ENCODE results near the gene RSU1.
A peak's percentile ranks its signal among the peaks of the same experiment; 100 is the strongest.
"Not testable (repeated sequence)": the region's sequence is repeated elsewhere in the genome, so short reads cannot be mapped to it uniquely, and the experiment has no call there.

Gene RSU1

GRCh38 chr10:16817125-16818019 is at the start of gene RSU1:
TSS of gene RSU1 (minus strand) at chr10:16817424. CDS start at chr10:16817081, 343 bp downstream.
- DNase-seq: peak; percentile 100

DNA sequence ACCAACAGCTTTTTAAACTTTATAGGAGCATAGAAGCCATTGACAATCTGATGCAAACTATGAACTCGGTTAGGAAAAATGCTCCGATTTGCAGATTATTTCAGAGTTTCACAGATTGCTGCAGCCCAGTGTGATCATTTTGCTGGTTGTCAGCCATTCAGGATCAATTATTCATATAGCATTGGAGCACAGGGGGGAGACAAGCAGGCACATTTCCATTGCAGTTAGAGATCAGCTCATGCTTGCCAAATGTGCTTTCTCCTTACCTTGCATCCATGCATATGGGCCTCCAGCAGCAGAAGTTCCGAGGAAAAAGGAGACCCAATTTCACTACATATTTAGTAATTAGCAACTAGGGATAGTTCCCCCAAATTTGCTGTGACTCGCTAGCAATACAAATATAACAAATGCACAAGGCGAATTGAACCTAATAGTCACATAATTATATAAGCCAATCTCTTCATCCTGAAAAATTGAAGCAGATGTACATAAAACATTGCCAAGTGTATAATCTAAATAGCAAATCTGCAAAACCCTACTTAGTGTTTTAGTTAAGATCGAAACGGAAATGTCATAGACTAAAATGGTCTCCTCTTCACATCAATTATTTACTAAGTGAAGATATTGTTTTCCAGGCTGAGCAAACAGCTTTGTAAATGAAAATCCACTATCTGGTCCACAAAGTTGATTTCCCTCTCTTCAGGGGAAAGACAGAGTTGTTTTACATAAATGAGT is 49.5 kb upstream of the RSU1 start:
- no peak for DNase-seq

DNA sequence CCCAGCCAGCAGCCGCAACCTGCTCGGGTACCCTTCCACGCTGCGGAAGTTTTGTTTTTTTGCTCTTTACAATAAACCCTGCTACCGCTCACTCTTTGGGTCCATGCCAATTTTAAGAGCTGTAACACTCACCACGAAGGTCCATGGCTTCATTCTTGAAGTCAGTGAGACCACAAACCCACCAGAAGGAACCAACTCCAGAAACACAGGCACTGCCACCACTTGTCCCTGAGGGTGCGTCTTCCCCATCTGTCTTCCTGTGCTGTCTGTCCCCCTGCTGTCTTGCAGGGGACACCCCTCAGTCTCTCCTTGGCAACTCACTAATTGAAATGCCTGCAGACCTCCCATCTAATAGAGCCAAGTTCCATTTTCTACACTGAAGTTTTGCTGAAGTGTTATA is 48.5 kb upstream of the RSU1 start:
- DNase-seq: no peak

DNA sequence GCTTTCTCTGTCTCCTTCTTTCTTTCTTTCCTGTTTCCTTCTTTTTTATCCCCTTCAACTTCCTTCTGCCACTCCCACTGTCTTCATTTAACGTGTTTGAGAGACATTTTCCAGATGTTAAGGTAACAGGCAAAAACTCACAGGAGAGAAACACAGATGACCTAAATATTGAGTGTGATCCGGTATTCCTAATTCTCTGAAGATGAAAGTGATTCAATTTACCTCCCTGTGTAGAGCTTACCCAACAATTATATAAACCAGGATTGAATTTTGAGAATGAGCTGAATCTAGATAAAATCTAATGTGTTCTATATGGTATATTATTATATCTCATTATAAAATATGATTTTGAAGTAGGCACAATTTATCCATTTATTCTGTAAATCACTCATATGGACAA is 46.5 kb upstream of the RSU1 start:
- DNase-seq: no peak

DNA sequence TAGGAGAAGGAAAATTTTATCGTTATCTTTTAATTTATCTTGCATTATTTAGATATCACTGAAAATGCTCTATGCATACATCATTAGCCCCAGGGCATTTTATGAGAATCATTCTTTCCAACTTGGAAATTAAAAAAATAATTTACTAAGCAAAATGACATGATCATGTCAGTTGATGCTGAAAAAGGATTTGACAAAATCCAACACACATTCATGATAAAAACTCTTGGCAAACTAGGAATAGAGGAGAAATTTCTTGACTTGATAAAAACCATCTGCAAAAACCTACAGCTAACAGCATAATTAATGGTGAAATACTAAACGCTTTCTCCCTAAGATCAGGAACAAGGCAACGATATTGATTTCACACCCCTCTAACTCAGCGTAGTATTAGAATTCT is 40.2 kb upstream of the RSU1 start:
- no peak for DNase-seq

- DNase-seq: peak; percentile 56
Observed at GRCh38 chr10:16856567-16856966, 39.3 kb upstream of the RSU1 start.

DNA sequence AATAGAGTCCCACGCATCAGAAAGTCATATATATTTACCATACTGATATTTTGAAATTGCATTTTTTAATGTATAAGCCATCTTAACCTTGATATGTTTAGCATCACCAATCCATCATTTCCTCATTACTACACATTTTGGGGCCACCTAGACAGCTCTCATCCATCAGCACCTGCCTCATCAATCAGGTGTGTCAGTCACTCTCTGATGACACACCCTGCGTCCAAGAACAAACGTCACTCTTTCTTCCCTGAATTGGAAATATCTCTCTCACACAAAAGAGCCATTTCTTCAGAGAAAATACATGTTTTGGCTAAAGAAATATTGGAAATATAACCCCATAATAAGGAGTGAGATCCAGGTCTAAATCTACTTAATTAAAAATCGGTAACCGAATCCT is 38.9 kb upstream of the RSU1 start:
- DNase-seq: no peak

DNA sequence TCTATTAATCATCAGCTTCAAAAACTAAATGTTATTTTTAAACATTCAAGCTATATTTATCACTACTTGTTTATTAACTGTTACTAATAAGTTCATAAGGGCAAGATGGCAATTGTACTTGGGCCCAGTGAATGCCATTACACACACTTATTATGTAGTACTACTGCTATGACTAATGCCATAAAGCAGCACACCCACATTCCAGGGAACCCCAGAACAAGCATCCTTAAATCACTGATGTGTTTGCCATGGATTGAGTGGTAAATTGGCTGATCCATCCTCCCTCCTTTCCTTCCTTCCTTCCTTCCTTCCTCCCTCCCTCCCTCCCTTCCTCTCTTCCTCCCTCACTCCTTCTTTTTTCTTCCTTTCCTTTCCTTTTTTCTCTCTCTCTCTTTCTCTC is 37.4 kb upstream of the RSU1 start:
- DNase-seq: no peak

GRCh38 chr10:16853809-16854208 is 36.6 kb upstream of the RSU1 start:
- no peak for DNase-seq

DNA sequence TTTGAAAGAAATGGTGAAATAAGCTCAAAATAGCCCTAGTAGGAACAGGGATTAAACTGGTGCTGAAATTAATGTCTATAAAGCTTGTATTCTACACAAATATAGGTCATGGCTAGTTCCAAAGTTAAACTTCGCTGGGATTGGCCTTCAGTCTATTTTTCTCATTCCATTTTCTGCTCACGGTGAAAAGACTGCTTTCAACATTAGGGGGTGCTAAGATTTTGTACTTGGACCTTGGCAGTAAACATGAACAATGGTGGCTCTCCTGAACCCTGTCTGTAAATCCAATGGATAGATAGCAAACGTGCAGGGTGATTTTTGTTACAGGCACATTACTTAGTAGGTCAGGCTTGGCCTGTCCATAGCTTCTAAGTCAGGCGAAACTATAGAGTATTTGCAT is 36.0 kb upstream of the RSU1 start:
- no peak for DNase-seq

- no peak for DNase-seq
Observed at GRCh38 chr10:16852624-16853023, 35.4 kb upstream of the RSU1 start.

DNA sequence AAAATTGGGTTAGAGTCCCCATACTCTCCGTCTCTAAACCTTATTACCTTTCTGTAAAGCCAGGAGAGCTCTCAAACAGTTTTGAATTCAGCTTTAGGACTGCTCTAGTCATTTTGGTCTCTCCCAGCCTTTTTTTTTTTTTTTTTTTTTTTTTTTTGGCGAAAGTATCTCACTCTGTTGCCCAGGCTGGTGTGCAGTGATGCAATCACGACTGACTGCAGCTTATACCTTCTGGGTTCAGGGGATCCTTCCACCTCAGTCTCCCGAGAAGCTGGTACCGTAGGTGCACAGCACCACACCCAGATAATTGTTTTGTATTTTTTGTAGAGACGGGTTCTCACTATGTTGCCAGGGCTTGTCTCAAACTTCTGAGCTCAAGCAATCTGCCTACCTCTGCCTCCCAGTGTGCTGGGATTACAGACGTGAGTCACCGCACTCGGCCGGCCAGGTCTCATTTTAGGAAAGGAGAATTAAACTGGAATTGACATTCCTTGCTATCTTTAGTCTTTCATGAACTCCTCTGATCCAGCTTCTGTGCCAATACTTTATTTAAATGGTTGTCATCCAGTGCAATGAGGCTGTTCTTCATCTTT is 31.4 kb upstream of the RSU1 start:
- DNase-seq: no peak

GRCh38 chr10:16847644-16848043 is 30.4 kb upstream of the RSU1 start:
- DNase-seq: no peak

GRCh38 chr10:16845248-16845647 is 28.0 kb upstream of the RSU1 start:
- DNase-seq: no peak

- DNase-seq: no peak
Observed at GRCh38 chr10:16843252-16843870, 26.1 kb upstream of the RSU1 start.

GRCh38 chr10:16835228-16835627 is 18.0 kb upstream of the RSU1 start:
- DNase-seq: no peak

DNA sequence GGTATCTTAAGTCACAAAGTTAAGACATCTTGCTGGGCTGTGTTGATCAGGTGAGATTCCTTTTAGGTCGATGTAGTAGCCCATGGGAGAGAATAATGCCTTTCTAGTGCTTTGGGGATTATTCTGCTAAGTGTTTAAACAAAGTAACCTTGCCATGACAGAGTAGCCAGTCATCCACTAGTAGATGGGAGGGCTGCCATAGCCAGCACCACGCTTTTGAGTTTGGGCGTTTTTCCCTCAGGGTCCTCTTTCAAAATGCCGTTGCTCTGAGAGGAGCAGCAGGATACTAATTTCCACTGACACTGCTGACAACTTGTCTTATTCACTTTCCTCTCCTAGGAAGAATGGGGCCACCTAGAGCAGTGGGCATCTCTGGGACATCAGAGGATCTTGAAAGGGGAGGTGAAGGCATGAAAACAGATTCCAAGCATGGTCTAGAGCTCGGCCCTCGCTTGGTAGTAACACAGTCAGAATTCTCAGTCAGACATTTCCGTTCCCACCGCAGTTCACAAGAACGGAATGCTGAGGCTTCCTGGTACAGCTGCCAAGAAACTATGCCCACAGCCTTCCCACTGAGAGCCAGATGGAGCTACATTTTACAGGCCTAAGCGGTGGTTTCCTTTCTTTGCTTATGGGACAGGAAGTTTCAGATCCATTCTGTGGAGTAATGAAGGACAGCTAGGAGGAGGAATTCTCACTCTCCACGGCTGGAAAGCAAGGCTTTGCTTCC is 15.3 kb upstream of the RSU1 start:
- DNase-seq: peak; percentile 73

GRCh38 chr10:16828701-16829175 is 11.5 kb upstream of the RSU1 start:
- peak; percentile 34 for DNase-seq

DNA sequence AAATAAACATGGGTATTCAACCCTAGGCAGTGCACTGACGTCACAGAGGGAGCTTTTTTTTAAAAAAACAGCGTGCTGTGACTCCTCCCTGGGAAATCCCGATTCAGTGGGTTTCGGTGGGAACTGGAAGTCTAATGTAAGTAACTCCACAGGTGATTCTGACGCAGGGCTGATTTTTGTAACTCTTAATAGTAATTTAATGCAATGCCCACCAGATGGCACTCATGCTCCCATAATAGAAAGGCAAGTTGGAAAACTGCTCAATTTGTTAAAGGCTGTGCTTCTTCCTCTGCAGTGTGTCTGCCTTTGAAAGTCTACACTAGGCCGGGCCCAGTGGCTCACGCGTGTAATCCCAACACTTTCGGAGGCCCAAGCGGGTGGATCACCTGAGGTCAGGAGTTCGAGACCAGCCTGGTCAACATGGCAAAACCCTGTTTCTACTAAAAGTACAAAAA is 10.9 kb upstream of the RSU1 start:
- DNase-seq: peak; percentile 66

GRCh38 chr10:16827474-16827873 is 10.2 kb upstream of the RSU1 start:
- not testable (repeated sequence) for DNase-seq

DNA sequence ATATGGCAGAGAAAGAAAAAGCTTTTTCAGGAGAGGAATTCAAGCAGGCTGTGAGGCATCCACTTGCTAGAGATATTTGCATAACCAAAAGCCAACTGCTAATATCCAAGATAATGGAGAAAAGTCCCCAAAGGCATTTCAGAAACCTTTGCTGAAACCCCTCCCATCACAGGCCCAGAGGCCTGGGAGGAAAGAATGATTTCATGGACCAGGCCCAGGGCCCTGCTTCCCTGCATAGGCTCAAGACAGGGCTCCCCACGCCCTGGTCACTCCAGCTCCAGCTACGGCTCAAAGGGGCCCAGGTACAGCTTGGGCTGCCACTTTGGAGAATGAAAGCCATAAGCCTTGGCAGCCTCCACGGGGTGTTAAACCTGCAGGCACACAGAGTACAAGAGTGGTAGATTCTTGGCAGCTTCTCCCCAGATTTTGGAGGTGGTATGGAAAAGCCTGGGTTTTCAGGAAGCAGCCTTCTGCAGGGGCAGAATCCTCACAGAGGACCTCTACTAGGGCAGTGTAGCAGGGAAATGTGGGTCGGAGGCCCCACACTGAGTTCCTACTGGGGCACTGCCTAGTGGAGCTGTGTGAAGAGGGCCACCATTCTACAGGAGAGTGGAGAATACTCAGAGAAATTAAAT is 5.6 kb upstream of the RSU1 start:
- DNase-seq: no peak

DNA sequence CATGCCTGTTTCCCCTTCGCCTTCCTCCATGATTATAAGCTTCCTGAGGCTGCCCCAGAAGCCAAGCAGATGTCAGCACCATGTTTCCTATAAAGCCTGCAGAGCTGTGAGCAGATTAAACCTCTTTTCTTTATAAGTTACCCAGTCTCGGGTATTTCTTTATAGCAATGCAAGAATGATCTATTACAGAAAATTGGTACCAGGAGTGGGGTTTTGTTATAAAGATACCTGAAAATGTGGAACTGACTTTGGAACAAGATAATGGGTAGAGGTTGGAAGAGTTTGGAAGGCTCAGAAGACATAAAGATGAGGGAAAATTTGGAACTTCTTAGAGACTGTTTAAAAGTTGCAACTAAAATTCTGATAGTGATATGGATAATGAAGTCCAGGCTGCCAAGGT is 4.8 kb upstream of the RSU1 start:
- DNase-seq: no peak

Data from right hindlimb (tissue), 1 donor.